Right lobe of liver (tissue), 4 donors: ENCODE data around the gene NLN.

ENCODE experiments used
- CTCF ChIP-seq, 4 donors: fragments of 200-600 bp in 3 of 4; fragments of 450-650 bp in 1 of 4; IDR thresholded peaks; one replicate each; pipeline versions ENCODE4 v1.5.1 to v1.8.0; 2016 to 2022; ENCODE audit warnings: antibody characterized with exemption in 4 of 4, mild to moderate bottlenecking in 2 of 4
- POLR2A ChIP-seq: fragments of 450-650 bp; IDR thresholded peaks from one replicate; pipeline ENCODE4 v1.6.1; 2017; ENCODE audit warnings: antibody characterized with exemption, mild to moderate bottlenecking
- donor health status: DM: no; HTN: no; CAD: no.
- donor health status: DM: no; HTN: no; CAD: no.
- donor health status: DM: no; HTN: yes; CAD: no.

- TF ChIP-seq CTCF (IDR thresholded peaks at IDR 0.05) (no peak), POLR2A (no peak)
These were observed 28.9 kb upstream of the NLN start for GRCh38 chr5:65693121-65693520.
